Neuron (in vitro differentiated cells): ENCODE data around the gene RUNDC1.
A peak's percentile ranks its signal among the peaks of the same experiment; 100 is the strongest.

Source experiments
- H2AFZ ChIP-seq: one replicate; pipeline ENCODE4 v1.6.1; 2013; ENCODE audit warnings: low read depth, mild to moderate bottlenecking, inconsistent platforms, low read length, moderate library complexity
- H3K27me3 ChIP-seq: one replicate; pipeline ENCODE4 v1.6.1; 2013; ENCODE audit warnings: low read length; ENCODE audit not compliant: insufficient read depth
- H3K36me3 ChIP-seq: one replicate; pipeline ENCODE4 v1.6.1; 2013; ENCODE audit warnings: low read length; ENCODE audit not compliant: insufficient read depth
- H3K4me1 ChIP-seq: one replicate; pipeline ENCODE4 v1.6.1; 2013; ENCODE audit warnings: low read length; ENCODE audit not compliant: insufficient read depth
- H3K4me3 ChIP-seq: 2 replicates; pipeline ENCODE4 v1.5.1; 2013; ENCODE audit warnings: mild to moderate bottlenecking, low read length, moderate library complexity
- H3K9me3 ChIP-seq: one replicate; pipeline ENCODE4 v1.6.1; 2013; ENCODE audit warnings: low read length

The RUNDC1 gene

GRCh38 chr17:43018008-43018853 lies 37.9 kb downstream of the RUNDC1 start:
- Histone ChIP-seq H3K36me3 (peaks cover 9% of the 10 kb centered on the region), H3K4me3 (no peak overlapping the region), H3K4me1 (peaks cover 58% of the 10 kb centered on the region), H3K27me3 (no peaks in the 10 kb centered on the region), H3K9me3 (no peaks in the 10 kb centered on the region), H2AFZ (no peak overlapping the region)

GRCh38 chr17:43018932-43019331 lies 38.6 kb downstream of the RUNDC1 start:
- Histone ChIP-seq H3K4me1 (peaks cover 58% of the 10 kb centered on the region), H3K9me3 (no peaks in the 10 kb centered on the region), H2AFZ (no peak overlapping the region), H3K36me3 (peaks cover 9% of the 10 kb centered on the region), H3K27me3 (no peaks in the 10 kb centered on the region), H3K4me3 (no peak overlapping the region)

- no peak overlapping the region for H2AFZ ChIP-seq
- H3K4me1 ChIP-seq = peaks cover 58% of the 10 kb centered on the region
- H3K4me3 ChIP-seq = no peak overlapping the region
- H3K36me3 ChIP-seq = peaks cover 9% of the 10 kb centered on the region
- no peaks in the 10 kb centered on the region for H3K9me3 ChIP-seq
- H3K27me3 ChIP-seq = no peaks in the 10 kb centered on the region
Observed at GRCh38 chr17:43019418-43019817, 39.1 kb downstream of the RUNDC1 start.

GRCh38 chr17:43020030-43020621 lies 39.8 kb downstream of the RUNDC1 start:
- no peaks in the 10 kb centered on the region for H3K9me3 ChIP-seq
- H3K4me3 ChIP-seq = no peak overlapping the region
- peaks cover 59% of the 10 kb centered on the region for H3K4me1 ChIP-seq
- no peaks in the 10 kb centered on the region for H3K27me3 ChIP-seq
- peaks cover 8% of the 10 kb centered on the region for H3K36me3 ChIP-seq
- H2AFZ ChIP-seq = no peak overlapping the region

GRCh38 chr17:43020789-43021740 lies 40.7 kb downstream of the RUNDC1 start:
- peaks cover 58% of the 10 kb centered on the region for H3K4me1 ChIP-seq
- no peaks in the 10 kb centered on the region for H3K27me3 ChIP-seq
- peak overlapping the region; percentile 86 for H3K4me3 ChIP-seq
- H2AFZ ChIP-seq = peak overlapping the region; percentile 65
- peaks cover 2% of the 10 kb centered on the region for H3K36me3 ChIP-seq
- H3K9me3 ChIP-seq = no peaks in the 10 kb centered on the region

- Histone ChIP-seq H3K9me3 (no peaks in the 10 kb centered on the region), H3K4me3 (peak within 1 kb of the TSS; percentile 86), H3K4me1 (peaks cover 55% of the 10 kb centered on the region), H3K27me3 (no peaks in the 10 kb centered on the region), H2AFZ (peak within 1 kb of the TSS; percentile 65), H3K36me3 (no peaks in the 10 kb centered on the region)
Observed at GRCh38 chr17:43021741-43022512, 41.6 kb downstream of the RUNDC1 start, which contains the start of gene VAT1. Gene VAT1, minus strand, starts transcription at chr17:43022385. Its CDS starts 63 bp downstream, at chr17:43022322.

- H2AFZ ChIP-seq = peak within 1 kb of the TSS; percentile 57
- H3K4me3 ChIP-seq = peak within 1 kb of the TSS; percentile 59
- H3K9me3 ChIP-seq = no peaks in the 10 kb centered on the region
- H3K27me3 ChIP-seq = no peaks in the 10 kb centered on the region
- peaks cover 37% of the 10 kb centered on the region for H3K4me1 ChIP-seq
- no peaks in the 10 kb centered on the region for H3K36me3 ChIP-seq
Observed at GRCh38 chr17:43024407-43025289, 44.3 kb downstream of the RUNDC1 start, which contains the start of gene RND2. Gene RND2, plus strand, starts transcription at chr17:43025231. Its CDS starts 117 bp downstream, at chr17:43025348.

GRCh38 chr17:43025290-43025657 lies 44.9 kb downstream of the RUNDC1 start:
- no peaks in the 10 kb centered on the region for H3K27me3 ChIP-seq
- no peaks in the 10 kb centered on the region for H3K9me3 ChIP-seq
- H3K4me3 ChIP-seq = peak overlapping the region; percentile 56
- peaks cover 32% of the 10 kb centered on the region for H3K4me1 ChIP-seq
- H2AFZ ChIP-seq = peak overlapping the region; percentile 57
- no peaks in the 10 kb centered on the region for H3K36me3 ChIP-seq

- Histone ChIP-seq H3K9me3 (no peaks in the 10 kb centered on the region), H3K36me3 (no peaks in the 10 kb centered on the region), H3K27me3 (no peaks in the 10 kb centered on the region), H3K4me3 (peak overlapping the region; percentile 56), H2AFZ (peak overlapping the region; percentile 57), H3K4me1 (peaks cover 28% of the 10 kb centered on the region)
Observed at GRCh38 chr17:43025766-43026537, 45.6 kb downstream of the RUNDC1 start.

GRCh38 chr17:43026595-43026994 lies 46.2 kb downstream of the RUNDC1 start:
- H3K4me1 ChIP-seq = peaks cover 22% of the 10 kb centered on the region
- no peak overlapping the region for H3K4me3 ChIP-seq
- no peaks in the 10 kb centered on the region for H3K27me3 ChIP-seq
- no peaks in the 10 kb centered on the region for H3K36me3 ChIP-seq
- no peaks in the 10 kb centered on the region for H3K9me3 ChIP-seq
- no peak overlapping the region for H2AFZ ChIP-seq
